Renal cortex interstitium (tissue), 11 donors: ENCODE results near the gene SRMS. TPM values are rescaled to one million over a fixed set of nuclear protein-coding genes. Genes with fewer than 3 reads are reported as not detected.

Experiments used
- DNase-seq, 11 donors: peaks; one replicate each; pipeline ENCODE4 v3.0.0-alpha.2; 2013; ENCODE audit warnings: low read depth in 9 of 11, low spot score in 4 of 11; ENCODE audit errors: extremely low read depth in 1 of 11
- polyA plus RNA-seq, 3 donors: library from polyadenylated mRNA; unstranded; fragments of 120-200 nt; gene quantifications; one replicate each; pipeline ENCODE4 v1.2.1, GENCODE V29; 2013; ENCODE audit not compliant: insufficient read length in 3 of 3

Gene SRMS
- polyA plus RNA-seq, 3 donors: 0.14 to 0.17 (median 0.16) TPM

GRCh38 chr20:63543733-63544132, 3.8 kb downstream of the SRMS start:
- DNase-seq: no peak

GRCh38 chr20:63543131-63543530, 4.4 kb downstream of the SRMS start:
- no peak for DNase-seq

DNA sequence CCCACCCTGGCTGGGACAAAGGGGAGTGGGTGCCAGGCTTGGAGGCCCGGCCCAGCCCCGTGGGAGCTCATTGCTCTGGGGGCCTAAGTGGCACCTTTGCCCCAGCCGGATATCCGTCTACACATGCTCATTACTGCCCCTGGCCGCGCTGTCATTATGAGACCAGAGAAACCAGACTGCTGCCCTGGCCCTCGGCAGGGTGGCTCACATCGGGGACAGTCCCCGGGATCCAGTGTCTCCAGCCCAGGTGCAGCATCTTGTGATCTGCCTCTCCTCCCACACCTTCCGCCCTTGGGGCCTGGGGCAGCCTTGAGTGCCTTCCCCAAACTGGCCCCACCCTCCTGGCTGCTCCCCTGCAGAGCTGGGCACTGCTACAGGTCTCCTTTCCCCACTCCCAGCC, 4.9 kb downstream of the SRMS start:
- DNase-seq: no peak

GRCh38 chr20:63542031-63542559, 5.5 kb downstream of the SRMS start:
- DNase-seq: no peak

- DNase-seq: no peak
Measured at GRCh38 chr20:63541371-63541770, 6.2 kb downstream of the SRMS start.

DNA sequence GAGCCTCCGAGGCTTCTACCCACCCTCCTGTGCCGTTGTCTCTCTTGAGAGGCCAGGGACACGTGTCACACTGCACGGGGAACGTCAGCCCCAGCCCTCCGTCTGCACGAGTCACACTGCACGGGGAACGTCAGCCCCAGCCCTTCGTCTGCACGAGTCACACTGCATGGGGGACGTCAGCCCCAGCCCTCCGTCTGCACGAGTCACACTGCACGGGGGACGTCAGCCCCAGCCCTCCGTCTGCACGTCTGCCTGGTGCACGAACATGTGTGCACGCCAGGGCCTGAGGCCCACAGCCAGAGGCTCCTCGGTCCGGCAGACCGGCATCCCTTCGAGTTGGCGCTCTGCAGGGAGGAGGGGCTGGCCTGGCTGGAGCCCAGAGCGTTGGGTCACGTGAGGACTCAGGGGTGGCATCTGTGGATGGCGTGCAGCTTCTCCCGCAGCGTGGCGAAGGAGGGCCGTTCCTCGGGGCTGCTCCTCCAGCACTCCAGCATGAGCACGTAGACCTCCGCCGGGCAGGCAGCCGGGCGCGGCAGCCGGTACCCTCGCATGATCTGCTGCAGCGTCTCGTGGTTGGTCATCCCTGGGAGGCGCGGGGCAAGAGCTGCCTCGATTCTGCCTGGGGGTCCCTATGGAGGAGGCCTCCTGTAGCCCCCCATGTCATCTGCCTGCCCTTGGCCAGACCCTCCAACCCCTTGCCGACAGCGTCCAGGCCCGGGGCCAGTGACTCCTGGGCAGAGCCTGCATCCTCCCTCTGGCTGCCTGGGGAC, 6.9 kb downstream of the SRMS start:
- no peak for DNase-seq

DNA sequence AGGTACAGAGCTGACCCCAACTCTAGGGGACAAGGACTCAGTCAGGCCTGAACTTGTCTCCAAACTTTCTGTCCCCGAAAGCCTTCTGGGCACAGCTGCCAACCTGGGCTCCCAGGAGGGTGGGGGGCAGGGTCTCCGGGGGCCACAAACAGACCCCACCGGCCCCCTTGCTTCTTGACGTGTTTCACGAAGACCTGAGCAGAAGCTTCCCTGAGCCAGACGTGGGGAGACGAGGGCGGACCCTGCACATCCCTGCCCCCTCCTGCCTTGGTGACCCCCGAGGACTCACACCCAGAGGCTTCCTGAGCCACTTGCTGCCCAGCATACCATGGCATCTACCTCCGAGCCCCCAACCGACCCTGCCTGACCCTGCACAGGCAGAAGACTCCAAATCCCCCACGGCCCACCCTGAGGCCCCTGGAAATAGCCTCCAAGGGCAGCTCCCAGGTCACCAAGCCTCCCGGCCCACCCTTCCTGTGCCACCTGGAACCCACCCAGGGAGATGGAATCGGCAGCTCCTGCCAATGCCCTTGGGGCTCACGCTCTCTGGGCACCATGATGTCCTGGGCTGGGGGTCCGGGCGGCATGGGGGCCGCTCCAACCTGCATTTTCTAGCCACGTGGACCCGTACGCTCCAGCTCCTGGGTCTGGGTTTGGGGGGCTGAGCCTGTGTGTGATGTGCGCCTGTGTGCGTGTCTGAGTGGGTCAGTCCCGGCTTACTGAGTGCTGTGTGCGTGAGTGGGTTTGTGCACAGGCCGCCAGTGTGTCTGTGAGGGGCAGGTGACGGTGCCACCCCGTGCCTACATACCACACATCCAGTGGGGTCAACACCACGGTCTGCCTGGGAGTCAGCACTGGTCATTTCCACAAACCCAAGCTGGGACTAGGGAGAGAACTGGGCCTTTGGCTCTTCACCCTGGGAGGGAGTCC, 7.8 kb downstream of the SRMS start:
- no peak for DNase-seq

DNA sequence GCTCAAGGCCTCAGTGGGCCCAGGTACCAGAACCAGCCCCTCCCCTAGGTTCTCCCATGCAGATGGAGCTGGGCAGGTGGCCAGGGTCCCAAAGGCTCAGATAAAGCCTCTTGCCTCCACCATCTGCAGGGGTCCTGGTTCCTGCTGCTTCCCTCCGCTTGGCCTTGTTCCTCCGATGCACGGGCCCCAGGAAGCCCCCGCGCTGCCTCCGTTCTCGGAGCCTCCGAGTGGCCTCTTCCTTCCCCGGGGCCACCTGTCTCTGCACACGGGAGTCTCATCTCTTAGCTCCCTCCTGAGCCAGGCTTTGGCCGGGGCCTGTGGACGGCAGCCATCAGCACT, 8.5 kb downstream of the SRMS start:
- no peak for DNase-seq

GRCh38 chr20:63538204-63539091, 9.1 kb downstream of the SRMS start:
- DNase-seq: no peak

GRCh38 chr20:63537525-63538203, 9.9 kb downstream of the SRMS start:
- DNase-seq: peak in 7 of 11 donors; percentile 61 to 78 (median 74)

GRCh38 chr20:63536997-63537524, 10.5 kb downstream of the SRMS start, which contains the start of gene PTK6:
Gene PTK6, minus strand, starts transcription at chr20:63537376. Its CDS starts 62 bp downstream, at chr20:63537314.
- no peak for DNase-seq

GRCh38 chr20:63536241-63536977, 11.1 kb downstream of the SRMS start:
- DNase-seq: no peak

DNA sequence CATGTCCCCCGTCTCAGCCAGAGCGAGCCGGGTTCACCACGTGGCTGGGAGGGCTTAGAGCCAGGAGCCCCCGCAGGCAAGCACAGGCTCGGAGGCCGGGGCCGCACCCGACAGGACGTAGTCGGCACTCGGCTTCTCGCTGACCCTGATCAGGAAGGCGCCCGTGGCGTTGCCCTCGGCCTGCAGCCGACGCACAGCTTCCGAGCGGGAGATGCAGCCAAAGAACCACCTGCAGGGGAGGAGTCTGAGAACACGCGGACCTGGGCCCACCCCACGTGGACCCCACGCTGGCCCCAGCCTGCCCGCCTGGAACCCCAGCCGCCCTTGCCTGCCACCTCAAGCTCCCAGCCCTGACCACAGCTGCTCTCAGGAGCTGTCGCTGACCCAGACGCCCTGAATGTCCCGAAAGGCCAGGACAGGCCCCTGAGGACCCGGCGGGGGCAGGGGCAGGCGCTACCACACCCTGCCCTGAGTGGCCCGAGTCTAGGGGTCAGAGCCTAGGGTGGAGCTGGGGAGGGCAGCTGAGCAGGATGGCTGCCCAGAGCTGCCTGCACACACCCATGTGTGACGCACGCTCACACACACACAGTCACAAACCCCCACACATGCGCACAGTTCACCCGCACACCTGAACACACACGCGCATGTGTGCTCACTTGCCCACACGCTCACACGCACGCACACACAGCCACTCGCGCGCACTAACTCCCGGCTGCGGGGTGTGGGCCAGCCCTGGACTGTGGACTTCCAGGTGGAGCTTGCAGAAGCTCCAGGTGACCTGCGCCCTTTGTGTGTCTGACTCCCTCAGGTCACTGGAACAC, 12.5 kb downstream of the SRMS start:
- no peak for DNase-seq

DNA sequence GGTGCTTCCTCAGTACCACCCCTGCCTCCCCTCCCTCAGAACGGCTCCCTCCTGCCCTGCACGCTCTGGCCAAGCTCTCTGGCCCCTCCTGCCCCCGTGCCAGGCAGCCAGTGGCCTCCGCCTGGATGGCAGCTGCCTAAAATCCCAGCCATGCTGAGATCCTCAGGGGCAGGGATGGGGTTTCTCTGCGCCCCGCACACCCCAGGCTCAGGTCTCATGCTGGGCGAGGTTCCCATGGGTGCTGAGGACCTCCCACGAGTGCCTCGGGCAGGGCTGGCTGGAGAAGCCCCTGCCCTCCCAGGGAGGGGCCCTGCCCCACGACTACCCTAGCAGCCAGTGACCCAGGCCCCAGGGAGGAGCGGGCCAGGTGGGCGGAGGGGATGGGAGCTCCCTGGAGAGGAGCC, 13.1 kb downstream of the SRMS start:
- no peak for DNase-seq

DNA sequence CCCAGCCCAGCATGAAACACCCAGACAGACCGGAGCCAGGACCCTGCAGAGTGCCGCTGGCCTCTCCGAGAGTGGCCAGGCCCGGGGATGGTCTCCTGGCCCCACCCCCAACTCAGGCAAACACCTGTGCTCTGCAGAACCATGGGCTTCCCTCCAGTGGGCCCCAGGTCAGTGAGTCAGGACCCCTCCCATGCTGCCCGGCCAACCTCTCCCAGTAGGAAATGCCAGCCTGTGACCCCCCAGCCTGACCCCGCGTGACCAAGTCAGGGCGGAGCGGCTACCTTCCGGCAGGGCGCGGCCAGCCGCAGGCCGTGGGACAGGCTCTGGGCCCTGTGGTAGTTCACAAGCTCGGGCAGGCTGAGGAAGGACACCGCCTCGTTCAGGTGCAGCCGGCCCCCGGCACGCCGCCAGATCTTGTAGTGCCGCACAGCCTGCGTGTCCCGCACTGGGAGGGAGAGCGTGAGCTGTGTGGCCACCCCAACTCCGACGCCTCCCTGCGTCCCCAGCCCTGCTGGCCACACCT, 13.6 kb downstream of the SRMS start:
- DNase-seq: no peak

DNA sequence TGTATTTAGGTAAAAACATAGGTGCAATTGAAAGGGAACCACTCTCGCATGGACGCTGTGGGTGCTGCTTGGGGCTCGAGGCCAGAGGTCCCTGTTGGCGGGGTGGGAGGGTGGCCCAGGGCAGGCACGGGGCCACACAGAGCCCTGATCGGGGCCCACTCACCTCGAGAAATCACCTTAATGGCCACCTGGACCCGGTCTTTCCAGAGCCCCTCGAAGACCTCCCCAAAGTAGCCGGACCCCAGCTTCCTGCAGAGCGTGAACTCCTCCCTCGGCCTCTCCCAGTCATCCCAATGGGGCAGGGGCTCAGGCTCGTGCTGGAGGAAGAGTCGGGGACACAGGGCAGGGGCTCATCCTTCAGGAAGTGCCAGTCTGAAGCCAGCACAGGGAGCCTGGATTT, 14.2 kb downstream of the SRMS start:
- no peak for DNase-seq
